ENCODE data around the gene MAP6D1. TPM values are rescaled to one million over a fixed set of nuclear protein-coding genes. Genes with fewer than 3 reads are reported as not detected.

The MAP6D1 gene
- polyA plus RNA-seq, 1 experiment: 3.9 TPM

DNA sequence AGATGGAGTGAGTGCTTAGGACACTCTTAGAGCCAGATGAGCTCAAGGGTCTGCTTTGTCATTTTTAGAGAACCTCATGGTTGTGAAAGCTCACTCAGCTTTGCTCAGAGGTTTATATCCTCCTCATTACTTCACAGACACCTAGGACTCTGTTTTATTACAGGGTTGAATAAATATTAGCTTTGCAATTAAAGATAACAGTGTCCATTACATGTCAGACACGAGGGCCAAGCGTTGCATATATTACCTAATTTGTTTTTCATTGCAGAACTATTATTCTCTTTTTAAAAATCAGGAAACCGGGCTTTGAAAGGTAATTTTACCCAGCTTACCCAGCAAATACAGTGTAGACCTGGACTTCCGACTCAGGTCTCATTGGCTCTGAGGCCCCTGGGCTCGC lies 16.1 kb downstream of the MAP6D1 start:
- Histone ChIP-seq H3K4me3 (ENCODE audit: low read depth, low read length) (no peak overlapping the region), H3K27me3 (ENCODE audit: control insufficient read depth, insufficient read depth, low read length) (no peaks in the 10 kb centered on the region), H3K36me3 (ENCODE audit: control insufficient read depth, insufficient read depth, low read length) (peaks cover 37% of the 10 kb centered on the region)
- ChIA-PET POLR2A (no interaction called here), CTCF (no interaction called here)
- TF ChIP-seq, protein P1, sequence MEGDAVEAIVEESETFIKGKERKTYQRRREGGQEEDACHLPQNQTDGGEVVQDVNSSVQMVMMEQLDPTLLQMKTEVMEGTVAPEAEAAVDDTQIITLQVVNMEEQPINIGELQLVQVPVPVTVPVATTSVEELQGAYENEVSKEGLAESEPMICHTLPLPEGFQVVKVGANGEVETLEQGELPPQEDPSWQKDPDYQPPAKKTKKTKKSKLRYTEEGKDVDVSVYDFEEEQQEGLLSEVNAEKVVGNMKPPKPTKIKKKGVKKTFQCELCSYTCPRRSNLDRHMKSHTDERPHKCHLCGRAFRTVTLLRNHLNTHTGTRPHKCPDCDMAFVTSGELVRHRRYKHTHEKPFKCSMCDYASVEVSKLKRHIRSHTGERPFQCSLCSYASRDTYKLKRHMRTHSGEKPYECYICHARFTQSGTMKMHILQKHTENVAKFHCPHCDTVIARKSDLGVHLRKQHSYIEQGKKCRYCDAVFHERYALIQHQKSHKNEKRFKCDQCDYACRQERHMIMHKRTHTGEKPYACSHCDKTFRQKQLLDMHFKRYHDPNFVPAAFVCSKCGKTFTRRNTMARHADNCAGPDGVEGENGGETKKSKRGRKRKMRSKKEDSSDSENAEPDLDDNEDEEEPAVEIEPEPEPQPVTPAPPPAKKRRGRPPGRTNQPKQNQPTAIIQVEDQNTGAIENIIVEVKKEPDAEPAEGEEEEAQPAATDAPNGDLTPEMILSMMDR (IDR thresholded peaks at IDR 0.05; ENCODE audit: insufficient read depth, low read depth, low read length): no peak
- DNase-seq (ENCODE audit: low read depth): no peak

DNA sequence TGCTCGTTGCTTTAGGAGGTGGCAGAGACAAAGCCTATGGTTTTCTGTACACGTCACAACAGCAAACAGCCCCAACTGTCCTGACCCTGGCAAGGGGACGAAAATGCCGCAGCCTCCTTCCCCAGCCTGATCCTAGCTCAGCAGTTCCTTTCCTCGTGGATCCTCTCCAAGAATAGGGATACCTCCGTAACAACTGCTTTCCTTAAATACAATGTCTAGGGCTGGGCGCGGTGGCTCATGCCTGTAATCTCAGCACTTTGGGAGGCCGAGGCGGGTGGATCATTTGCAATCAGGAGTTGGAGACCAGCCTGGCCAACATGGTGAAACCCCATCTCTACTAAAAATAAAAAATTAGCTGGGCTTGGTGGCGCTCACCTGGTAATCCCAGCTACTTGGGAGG lies 17.0 kb downstream of the MAP6D1 start:
- no peak overlapping the region for H3K4me3 ChIP-seq (ENCODE audit: low read depth, low read length)
- ChIA-PET POLR2A (no interaction called here), CTCF (no interaction called here)
- TF ChIP-seq, protein P1 (IDR thresholded peaks at IDR 0.05; ENCODE audit: insufficient read depth, low read depth, low read length): no peak
- no peaks in the 10 kb centered on the region for H3K27me3 ChIP-seq (ENCODE audit: control insufficient read depth, insufficient read depth, low read length)
- H3K36me3 ChIP-seq (ENCODE audit: control insufficient read depth, insufficient read depth, low read length): peaks cover 41% of the 10 kb centered on the region
- DNase-seq (ENCODE audit: low read depth): no peak

DNA sequence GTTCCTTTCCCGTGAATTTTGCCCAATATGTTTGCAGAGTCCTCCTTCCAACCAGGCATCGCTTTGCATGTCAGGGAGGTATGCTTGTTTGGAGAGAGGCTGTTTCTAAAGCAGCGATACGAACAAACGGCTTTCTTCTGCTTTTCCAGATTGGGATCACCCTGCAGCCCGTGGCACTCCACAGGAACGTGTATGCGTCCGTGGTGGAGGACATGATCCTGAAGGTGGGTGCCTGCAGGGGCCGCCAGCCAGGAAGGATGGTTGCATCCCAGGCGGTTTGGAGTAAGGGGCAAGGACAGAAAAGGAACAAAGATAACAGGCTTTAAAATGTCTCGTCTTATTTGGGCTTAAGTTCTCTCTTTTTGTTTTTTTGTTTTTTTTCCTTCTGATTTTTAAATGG lies 17.5 kb downstream of the MAP6D1 start:
- TF ChIP-seq, protein P1 (IDR thresholded peaks at IDR 0.05; ENCODE audit: insufficient read depth, low read depth, low read length): no peak
- ChIA-PET CTCF (no interaction called here), POLR2A (no interaction called here)
- no peaks in the 10 kb centered on the region for H3K27me3 ChIP-seq (ENCODE audit: control insufficient read depth, insufficient read depth, low read length)
- peaks cover 42% of the 10 kb centered on the region for H3K36me3 ChIP-seq (ENCODE audit: control insufficient read depth, insufficient read depth, low read length)
- no peak for DNase-seq (ENCODE audit: low read depth)
- H3K4me3 ChIP-seq (ENCODE audit: low read depth, low read length): no peak overlapping the region

DNA sequence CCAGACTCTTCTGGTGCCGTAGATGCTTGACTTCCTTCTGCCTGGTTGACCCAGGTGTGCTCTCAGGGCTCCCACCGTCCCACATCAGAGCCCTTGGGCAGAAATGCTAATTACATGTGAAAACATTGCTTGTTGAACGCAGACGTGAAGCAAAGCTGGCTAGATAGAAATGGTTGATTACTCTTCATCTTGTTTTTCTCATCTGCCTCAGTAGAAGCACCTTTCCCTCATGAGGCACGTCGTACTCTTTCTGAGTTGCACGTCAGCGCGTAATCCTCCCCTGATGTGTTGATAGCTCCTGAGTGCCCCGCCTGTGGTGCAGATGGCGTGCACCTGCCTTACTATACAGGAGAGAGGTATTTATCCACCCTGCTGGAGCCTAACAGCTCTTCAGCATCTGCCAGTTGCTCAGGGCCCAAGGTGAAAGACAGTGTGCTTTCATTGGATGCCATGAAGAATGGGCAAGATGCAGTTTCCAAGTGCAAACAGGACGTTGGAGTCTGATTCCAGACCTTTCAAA lies 18.1 kb downstream of the MAP6D1 start:
- TF ChIP-seq, protein P1 (IDR thresholded peaks at IDR 0.05; ENCODE audit: insufficient read depth, low read depth, low read length): no peak
- H3K27me3 ChIP-seq (ENCODE audit: control insufficient read depth, insufficient read depth, low read length): no peaks in the 10 kb centered on the region
- DNase-seq (ENCODE audit: low read depth): no peak
- ChIA-PET POLR2A (no interaction called here), CTCF (no interaction called here)
- H3K4me3 ChIP-seq (ENCODE audit: low read depth, low read length): no peak overlapping the region
- peaks cover 43% of the 10 kb centered on the region for H3K36me3 ChIP-seq (ENCODE audit: control insufficient read depth, insufficient read depth, low read length)

DNA sequence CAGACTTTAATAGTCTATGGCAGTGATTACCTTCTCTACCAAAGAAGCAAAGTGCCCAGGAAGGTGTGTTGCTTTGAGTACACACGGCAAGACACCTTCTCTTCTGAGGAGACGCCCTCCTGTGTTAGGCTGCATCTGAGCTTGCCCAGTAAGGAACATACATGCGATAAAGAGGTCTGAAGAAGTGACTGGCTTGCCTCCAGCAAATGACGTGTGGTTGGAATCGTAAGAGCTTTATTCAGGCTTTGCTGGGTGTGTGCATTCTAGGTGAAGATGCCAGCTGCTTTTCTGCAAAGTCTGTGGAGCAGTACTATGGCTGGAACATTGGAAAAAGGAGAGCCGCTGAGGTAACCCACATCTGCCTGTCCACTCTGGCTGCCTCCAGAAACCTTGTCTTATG lies 22.4 kb downstream of the MAP6D1 start:
- DNase-seq (ENCODE audit: low read depth): no peak
- no peak overlapping the region for H3K4me3 ChIP-seq (ENCODE audit: low read depth, low read length)
- peaks cover 43% of the 10 kb centered on the region for H3K36me3 ChIP-seq (ENCODE audit: control insufficient read depth, insufficient read depth, low read length)
- no peaks in the 10 kb centered on the region for H3K27me3 ChIP-seq (ENCODE audit: control insufficient read depth, insufficient read depth, low read length)
- ChIA-PET POLR2A (no interaction called here), CTCF (interaction anchor here (0.6 to 1.1 kb wide), 2 partner anchors 19 to 478 kb away, joined by 3 read pairs; no protein-coding TSS in a partner anchor)
- TF ChIP-seq, protein P1 (IDR thresholded peaks at IDR 0.05; ENCODE audit: insufficient read depth, low read depth, low read length): no peak
